GM21526 (cell line): ENCODE results near the gene CFAP107.
"Not testable (repeated sequence)": the region's sequence is repeated elsewhere in the genome, so short reads cannot be mapped to it uniquely, and the experiment has no call there.

Experiments
- ATAC-seq: cut with Tn5 transposase; IDR thresholded peaks from one replicate; pipeline ENCODE4 v1.9.1; 2021; ENCODE audit warnings: moderate library complexity; ENCODE audit not compliant: unreplicated experiment, low FRiP score

Gene CFAP107, protein sequence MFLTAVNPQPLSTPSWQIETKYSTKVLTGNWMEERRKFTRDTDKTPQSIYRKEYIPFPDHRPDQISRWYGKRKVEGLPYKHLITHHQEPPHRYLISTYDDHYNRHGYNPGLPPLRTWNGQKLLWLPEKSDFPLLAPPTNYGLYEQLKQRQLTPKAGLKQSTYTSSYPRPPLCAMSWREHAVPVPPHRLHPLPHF

DNA sequence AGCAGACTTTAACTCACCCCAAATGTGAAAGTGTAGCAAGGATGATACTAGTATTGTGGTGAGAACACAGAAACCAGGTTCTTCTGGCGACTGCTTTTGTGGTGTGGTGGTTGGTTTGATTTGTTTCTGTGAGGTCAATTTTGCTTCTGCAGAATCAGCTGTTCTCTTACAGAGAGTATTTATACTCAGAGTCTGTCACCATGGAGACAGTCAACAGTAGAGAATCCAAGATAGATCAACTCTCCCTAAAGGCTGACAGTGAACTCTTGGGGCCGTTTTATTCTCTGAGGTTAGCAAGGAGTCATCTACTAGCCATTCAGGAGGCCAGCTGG is at the start of gene CFAP107:
CFAP107 (plus strand) TSS at position 209 of the 332 bp plus-strand sequence. CDS start 231 bp downstream, outside the sequence.
- no peak for ATAC-seq

DNA sequence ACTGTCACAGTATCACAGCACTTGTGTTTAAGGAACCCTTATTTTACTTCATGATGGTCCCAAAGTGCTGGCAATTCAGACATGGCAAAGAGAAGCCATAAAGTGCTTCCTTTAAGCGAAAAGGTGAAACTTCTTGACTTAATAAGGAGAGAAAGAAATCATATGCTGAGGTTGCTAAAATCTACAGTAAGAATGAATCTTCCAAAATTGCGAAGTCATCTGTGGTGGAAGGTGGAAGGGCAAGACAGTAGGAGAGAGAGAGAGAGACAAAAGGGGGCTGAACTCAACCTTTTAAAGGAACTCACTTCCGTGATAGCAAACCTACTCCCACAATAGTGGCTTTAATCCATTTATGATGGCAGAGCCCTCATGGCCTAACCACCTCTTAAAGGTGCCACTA is 49.3 kb upstream of the CFAP107 start:
- ATAC-seq, result no peak

DNA sequence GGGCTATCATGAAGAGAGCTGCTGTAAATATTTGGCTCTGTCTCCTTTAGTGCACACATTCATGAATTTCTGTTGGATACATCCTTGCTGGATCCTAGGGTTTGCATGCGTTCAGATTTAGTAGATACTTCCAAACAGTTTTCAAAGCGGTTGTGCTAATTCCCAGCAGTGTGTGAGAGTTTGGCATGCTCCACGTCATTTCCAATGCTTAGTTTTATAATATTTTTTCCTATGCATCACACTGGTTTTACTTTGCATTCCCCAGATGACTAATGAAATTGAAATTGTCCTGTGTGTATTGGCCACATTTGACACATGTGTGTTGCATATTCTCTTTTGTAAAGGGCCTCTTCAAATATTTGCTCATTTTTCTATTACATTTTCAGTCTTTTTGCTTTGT is 48.6 kb upstream of the CFAP107 start:
- no peak for ATAC-seq

DNA sequence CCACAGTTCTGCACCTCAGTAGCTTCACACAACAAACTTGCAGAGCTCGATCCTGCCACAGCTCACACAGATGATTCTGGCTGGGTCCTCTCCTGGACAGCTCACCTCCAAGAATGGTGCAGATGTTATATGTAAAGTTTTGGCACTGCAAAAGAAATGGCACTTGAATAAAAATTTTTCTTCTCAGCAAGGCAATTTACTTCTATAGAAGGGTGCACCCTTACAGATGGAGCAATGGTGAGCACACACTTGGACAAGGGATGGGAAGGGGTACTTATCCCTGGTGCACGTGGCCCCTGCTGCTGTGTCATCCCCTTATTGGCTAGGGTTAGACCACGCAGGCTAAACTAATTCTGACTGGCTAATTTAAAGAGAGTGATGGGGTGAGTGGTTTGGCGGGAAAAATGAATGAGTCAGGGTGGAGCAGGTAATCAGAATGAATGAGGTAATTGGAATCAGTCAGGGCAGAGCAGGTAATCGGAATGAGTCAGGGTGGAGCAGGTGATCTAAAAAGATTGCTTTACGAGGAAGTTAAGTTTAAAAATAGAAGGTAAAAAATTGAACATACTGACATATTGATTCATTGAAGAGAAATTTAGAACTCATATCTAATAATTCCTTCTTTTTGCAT is 42.1 kb upstream of the CFAP107 start:
- no peak for ATAC-seq

DNA sequence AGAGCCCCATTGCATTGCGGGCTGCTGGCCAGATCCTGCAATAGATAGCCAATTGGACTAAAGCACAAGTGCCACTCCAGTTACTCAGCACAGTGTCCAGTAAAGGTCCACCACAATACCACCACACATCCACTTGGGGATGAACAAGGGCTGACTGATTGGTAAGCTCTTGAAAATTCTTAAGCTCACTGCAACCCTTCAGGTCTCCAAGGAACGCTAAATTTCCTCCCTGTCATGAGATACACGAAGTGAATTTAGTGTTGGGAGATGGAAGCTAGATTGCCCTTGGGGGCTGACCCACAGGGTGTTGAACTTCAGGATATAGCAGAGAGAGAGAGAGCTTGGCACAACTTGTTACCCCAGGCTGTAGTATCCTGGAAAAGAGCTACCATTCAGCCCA is 39.9 kb upstream of the CFAP107 start:
- ATAC-seq, result no peak

DNA sequence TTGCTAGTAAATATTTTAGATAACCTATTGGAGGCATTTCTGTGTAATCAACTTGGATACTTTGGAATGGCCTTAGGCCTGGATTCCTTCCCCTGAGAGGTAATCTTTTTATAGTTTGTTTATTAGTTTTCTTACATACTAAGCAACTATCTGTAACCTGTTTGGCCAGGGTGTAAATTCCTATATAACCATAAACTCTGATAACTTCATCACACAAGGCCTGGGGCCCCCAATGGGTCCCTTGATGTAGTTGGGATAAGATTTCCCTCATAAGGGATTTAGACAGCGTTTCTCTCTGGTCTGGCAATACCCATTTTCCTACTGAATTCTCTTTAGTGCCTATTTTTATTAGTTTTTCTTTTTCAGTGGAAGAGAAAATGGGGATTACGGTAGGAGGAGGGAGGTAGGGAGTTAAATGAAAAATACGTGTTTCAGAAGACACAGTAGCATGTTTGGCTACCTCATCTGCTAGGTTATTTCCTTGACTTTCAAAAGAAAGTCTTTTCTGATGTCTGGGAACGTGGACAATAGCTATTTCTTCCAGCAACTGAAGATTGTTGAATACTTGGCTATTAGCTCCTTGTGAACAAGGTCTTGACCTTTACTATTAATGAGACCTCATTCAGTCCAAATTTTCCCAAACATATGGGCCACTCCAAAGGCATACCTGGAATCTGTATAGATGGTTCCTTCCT is 37.5 kb upstream of the CFAP107 start:
- ATAC-seq, result no peak

DNA sequence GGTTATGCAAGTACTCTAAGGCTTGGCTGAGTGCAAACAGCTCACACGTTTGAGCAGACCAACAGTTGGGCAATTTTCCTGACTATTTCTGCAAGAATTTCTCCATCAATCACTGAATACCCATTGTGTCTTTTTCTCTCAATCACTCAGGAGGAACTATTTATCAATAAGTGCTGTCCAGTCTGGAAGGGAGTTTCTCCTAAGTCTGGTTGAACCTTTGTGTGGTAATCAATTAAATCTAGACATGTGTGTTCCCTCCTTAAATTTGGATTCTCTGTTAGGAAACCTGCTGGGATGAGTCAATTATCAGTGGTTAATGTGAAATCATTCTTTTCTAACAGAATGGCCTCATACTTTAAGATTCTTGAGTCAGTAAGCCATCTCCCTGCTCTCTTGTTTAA is 36.9 kb upstream of the CFAP107 start:
- ATAC-seq, result no peak

DNA sequence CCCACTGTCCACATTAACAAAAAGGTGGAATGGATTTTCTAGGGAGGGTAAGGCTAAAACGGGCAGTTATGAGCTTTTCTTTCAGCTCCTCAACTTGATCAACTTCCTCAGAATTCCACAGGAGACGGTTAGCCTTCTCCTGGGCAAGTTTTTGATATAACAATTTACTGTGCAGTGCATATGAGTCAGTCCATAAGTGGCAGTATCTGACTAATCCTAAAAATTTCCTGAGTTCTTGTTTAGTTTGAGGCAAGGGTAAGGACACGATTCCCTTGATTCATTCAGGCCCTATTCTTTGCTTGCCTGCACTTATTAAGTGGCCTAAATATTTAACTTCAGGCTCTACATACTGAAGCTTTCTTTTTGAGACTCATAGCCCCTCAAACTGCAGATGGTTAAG is 36.3 kb upstream of the CFAP107 start:
- no peak for ATAC-seq

DNA sequence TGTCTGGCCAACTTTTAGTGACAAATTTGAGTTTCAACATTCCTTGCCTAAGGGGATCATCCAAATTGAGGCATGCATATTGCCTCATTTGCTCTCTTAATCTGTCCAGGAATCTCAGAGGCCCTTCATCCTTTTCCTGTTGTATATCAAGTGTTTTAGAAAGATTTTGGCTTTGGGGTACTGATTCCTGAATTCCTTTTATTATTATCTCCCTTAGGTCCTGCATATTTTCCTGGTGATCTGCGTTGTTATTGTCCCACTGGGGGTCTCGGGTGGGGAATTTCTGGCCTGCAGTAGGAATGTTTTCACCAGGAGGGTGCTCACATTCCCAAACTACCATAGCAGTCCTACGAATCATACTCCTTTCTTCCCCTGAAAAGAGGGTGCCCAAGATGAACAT is 34.5 kb upstream of the CFAP107 start:
- no peak for ATAC-seq

DNA sequence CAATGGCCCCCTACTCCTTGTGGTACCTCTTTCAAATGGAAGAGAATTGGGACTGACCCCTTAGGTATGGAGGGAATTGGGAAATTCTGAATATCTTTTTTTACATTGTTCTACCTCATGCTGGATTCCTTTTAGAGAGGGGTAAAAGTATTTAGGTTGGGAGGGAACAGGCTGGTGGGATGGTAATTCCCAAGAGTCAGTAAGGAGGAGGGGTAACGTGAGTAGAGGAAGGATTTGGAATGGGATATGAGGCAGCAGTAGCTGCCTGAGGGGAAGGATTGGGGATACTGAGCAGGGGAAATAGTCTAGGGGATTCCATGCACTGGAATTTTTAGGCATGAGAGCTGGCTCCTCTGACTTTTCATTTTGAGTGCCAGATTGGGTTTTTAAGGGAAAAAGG is 33.9 kb upstream of the CFAP107 start:
- no peak for ATAC-seq

DNA sequence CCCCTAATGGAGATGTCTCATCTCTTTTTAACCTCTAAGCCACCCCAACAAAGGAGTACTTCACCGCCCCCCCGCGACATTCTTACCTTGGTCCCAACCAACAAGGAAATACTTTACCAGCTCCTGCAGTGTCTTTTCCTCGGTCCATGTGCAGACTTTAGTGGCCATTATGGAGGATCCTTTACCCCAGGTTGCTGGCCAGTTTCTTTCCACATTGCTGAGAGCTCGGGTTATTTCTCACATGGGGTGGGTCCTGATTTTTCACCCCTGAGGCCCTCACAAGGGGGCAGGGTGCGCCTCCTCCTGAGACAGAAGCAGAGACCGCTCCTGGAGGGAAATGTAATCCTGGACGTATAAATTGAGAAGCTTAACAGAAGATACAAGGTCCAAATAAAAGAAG is 33.1 kb upstream of the CFAP107 start:
- ATAC-seq, result no peak

DNA sequence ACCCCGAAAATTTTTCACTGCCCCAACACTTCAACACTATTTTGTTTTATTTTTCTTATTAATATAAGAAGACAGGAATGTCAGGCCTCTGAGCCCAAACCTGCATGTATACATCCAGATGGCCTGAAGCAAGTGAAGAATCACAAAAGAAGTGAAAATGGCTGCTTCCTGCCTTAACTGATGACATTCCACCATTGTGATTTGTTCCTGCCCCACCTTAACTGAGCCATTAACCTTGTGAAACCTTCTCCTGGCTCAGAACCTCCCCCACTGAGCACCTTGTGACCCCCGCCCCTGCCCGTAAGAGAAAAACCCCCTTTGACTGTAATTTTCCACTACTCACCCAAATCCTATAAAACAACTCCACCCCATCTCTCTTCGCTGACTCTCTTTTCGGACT is 32.3 kb upstream of the CFAP107 start:
- ATAC-seq, result not testable (repeated sequence)

DNA sequence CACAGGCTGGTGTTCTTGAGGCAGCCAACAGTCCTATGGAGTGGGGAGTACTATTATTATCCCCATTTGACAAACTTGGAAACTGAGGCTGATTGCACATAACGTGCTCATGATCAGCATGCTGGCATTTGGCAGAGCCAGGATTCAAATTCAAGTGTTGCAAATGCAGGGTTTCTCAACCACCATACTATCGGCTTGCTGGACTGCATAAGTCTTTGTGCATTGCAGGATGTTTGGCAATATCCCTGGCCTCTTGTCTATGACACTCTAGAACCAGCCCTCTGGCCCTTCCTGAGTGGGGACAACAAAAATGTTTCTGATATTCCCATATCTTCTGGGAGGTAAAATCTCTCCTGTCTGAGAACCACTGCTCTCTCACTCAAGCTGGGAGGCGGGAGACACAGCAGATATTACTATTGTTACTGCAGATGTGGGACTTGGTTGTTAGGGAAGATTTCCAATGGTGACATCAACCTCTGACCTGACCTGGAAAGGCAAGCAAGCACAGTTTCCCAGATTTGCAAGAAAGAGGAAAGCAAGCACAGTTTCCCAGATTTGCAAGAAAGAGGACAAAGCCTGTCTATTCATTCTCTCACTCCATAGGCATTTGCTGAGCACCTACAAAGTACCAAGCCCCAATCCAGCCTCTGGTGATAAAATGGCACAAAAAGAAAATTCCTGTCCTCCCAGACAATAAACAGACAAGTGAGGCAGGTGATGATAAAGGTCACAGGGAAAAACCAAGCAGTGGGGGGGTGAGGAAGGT is 31.1 kb upstream of the CFAP107 start:
- ATAC-seq, result no peak

DNA sequence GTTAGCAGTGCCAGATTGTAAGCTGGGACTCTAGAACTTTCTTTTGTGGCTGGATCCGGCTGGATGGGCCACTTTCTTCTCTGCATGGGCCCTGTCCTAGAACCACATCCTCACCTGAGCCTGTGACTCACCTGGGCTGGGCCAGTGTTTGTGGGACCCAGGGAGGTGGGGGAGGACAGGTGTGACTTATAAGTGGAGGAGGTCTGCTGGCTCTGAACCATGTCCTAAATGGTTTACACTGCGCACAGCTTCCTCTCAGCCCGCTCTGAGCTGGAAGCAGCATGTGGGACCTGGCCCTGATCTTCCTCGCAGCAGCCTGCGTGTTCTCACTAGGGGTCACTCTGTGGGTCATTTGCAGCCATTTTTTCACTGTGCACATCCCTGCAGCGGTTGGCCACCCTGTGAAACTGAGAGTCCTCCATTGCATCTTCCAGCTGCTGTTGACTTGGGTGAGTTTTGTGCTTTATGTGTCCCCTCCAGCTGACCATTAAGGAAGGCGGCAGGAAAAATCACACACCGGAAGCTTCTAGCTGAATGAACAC is 30.0 kb upstream of the CFAP107 start, which contains the start of gene AADACL3:
AADACL3 (plus strand) TSS at position 215 of the 542 bp plus-strand sequence; CDS start at position 282, 67 bp downstream.
- ATAC-seq, result no peak

DNA sequence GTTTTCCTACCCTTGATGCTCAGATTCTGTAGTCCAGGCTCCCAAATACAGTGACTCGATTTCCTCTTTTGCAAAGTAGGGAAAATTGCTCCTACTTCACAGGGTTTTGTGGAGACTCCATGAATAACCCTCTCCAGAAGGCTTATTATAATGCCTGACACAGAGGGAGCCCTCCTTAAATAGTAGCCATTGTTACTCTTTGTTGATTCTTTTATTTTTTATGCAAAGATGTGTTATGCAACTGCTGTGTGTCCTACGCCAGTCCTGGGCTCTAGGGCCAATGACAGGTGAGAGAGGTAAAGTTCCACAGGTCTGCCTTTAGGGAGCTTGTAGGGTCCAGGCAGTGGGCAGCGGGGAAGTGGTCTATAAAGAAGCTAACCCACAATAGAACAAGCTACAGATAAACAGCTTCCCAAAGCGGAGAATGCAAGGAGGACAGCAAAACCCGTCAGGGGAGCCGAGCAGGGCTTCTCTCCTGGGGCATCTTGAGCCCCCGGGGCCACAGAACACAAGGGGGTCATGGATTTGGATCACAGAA is 28.6 kb upstream of the CFAP107 start:
- ATAC-seq, result no peak

DNA sequence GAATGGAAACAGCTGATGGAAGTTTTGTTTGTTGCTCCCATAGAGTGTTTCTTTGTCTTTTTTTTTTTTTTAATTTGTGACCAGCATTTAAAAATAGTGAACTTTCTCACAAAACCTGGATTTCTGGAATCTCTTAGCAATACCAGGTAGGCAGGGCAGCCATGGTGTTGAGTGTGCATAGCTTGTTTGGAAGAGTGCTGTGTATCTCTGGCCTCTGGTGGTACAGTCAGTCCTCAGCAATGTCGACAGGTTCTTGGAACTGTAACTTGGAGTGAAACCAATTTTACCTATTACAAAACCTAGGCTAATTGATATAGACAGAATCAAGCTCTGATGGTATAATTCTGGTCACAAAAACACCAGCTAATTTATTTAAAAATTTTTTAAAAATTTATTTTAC is 23.4 kb upstream of the CFAP107 start:
- no peak for ATAC-seq

DNA sequence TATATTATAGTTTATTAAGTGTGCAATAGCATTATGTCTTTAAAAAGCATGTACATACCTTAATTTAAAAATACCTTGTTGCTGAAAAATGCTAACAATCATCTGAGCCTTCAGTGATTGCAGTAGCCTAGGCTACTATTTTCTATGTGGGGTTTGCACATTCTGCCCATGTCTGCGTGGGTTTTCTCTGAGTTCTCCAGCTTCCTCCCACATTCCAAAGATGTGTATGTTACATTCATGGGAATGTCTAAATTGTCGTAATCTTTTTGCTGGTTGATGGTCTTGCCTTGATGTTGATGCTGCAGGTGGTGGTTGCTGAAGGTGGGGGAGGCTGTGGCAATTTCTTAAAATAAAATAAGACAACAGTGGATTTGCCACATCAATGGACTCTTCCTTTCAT is 17.6 kb upstream of the CFAP107 start:
- ATAC-seq, result no peak

DNA sequence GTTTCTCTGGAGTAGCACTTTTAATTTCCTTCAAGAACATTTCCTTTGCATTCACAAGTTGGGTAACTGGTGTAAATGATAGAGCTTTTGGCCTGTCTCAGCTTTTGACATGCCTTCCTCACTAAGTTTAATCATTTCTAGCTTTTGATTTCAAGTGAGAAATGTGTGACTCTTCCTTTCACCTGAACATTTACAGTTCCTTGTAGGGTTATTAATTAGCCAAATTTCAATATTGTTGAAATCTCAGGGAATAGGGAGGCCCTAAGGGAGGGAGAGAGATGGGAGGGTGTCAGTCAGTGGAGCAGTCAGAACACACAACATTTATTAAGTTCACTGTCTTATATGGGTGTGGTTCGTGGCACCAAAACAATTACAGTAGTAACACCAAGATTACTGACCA is 15.8 kb upstream of the CFAP107 start:
- no peak for ATAC-seq

DNA sequence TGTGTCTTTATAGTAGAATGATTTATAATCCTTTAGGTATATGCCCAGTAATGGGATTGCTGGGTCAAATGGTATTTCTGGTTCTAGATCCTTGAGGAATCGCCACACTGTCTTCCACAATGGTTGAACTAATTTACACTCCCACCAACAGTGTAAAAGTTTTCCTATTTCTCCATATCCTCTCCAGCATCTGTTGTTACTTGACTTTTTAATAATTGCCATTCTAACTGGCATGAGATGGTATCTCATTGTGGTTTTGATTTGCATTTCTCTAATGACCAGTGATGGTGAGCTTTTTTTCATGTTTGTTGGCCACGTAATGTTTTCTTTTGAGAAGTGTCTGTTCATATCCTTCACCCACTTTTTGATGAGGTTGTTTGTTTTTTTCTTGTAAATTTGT is 14.9 kb upstream of the CFAP107 start:
- not testable (repeated sequence) for ATAC-seq

DNA sequence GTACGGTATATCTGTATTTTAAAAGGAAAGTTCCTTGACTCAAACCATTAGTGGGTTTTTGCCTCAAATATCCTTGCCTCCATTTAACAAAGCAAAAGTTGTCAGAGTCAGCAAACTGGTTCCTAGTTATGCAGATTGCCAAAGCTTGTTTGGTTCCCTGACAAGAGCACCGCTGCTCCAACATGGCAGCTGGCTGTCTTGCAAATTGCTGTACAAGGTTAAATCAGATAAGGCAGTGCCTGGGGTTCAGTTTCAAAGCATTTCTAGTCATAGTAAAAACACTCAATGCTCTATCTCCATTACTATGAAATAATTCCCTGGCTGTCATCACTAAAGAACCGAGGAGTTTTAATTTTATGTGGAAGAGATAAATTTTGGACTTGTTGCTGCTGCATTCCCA is 11.3 kb upstream of the CFAP107 start:
- ATAC-seq, result no peak

DNA sequence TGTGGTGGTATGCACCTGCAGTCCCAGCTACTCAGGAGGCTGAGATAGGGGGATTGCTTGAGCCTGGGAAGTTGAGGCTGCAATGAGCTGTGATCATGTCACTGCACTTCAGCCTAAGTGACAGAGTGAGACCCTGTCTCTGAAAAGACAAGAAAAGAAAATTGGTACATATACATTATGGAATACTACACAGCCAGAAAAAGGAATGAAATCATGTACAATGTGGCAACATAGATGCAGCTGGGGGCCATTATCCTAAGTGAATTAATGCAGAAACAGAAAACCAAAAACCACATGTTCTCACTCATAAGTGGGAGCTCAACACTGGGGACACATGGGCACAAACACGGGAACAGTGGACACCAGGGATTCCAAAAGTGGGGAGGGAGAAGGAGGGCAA is 7.1 kb upstream of the CFAP107 start:
- no peak for ATAC-seq
